ENCODE measurements around the gene BCL11A. TPM values are rescaled to one million over a fixed set of nuclear protein-coding genes. Genes with fewer than 3 reads are reported as not detected.

Gene BCL11A
- polyA plus RNA-seq, 1 experiment = 0.60 TPM

- Histone ChIP-seq H3K27me3 (ENCODE audit: control insufficient read depth, insufficient read depth, low read length) (no peaks in the 10 kb centered on the region), H3K4me3 (ENCODE audit: low read depth, low read length) (no peak overlapping the region), H3K36me3 (ENCODE audit: control insufficient read depth, insufficient read depth, low read length) (no peaks in the 10 kb centered on the region)
- no peak for DNase-seq (ENCODE audit: low read depth)
- no peak for TF ChIP-seq CTCF (IDR thresholded peaks at IDR 0.05; ENCODE audit: insufficient read depth, low read depth, low read length)
- POLR2A ChIA-PET = no interaction called here
- CTCF ChIA-PET = no interaction called here
Measured at GRCh38 chr2:60453301-60453700, 100.2 kb downstream of the BCL11A start.

- ChIA-PET CTCF (interaction anchor here (3.1 kb wide), 1 partner anchor 13 kb away, joined by 7 read pairs; no protein-coding TSS in a partner anchor), POLR2A (no interaction called here)
- DNase-seq (ENCODE audit: low read depth) = no peak
- Histone ChIP-seq H3K4me3 (ENCODE audit: low read depth, low read length) (no peak overlapping the region), H3K27me3 (ENCODE audit: control insufficient read depth, insufficient read depth, low read length) (no peaks in the 10 kb centered on the region), H3K36me3 (ENCODE audit: control insufficient read depth, insufficient read depth, low read length) (no peaks in the 10 kb centered on the region)
- TF ChIP-seq CTCF (IDR thresholded peaks at IDR 0.05; ENCODE audit: insufficient read depth, low read depth, low read length) = no peak
Measured at GRCh38 chr2:60450488-60450887, 103.0 kb downstream of the BCL11A start.

- no peak overlapping the region for H3K4me3 ChIP-seq (ENCODE audit: low read depth, low read length)
- H3K36me3 ChIP-seq (ENCODE audit: control insufficient read depth, insufficient read depth, low read length) = no peaks in the 10 kb centered on the region
- DNase-seq (ENCODE audit: low read depth) = no peak
- H3K27me3 ChIP-seq (ENCODE audit: control insufficient read depth, insufficient read depth, low read length) = no peaks in the 10 kb centered on the region
- ChIA-PET CTCF (interaction anchor here (0.5 to 1.1 kb wide), 2 partner anchors 9 to 13 kb away, joined by 3 to 4 read pairs; no protein-coding TSS in a partner anchor), POLR2A (no interaction called here)
- no peak for TF ChIP-seq CTCF (IDR thresholded peaks at IDR 0.05; ENCODE audit: insufficient read depth, low read depth, low read length)
Measured at GRCh38 chr2:60447943-60448342, 105.5 kb downstream of the BCL11A start.

- H3K4me3 ChIP-seq (ENCODE audit: low read depth, low read length) = no peak overlapping the region
- ChIA-PET POLR2A (no interaction called here), CTCF (interaction anchor here (0.7 kb wide), 1 partner anchor 12 kb away, joined by 3 read pairs; no protein-coding TSS in a partner anchor)
- H3K36me3 ChIP-seq (ENCODE audit: control insufficient read depth, insufficient read depth, low read length) = no peaks in the 10 kb centered on the region
- H3K27me3 ChIP-seq (ENCODE audit: control insufficient read depth, insufficient read depth, low read length) = no peaks in the 10 kb centered on the region
- no peak for TF ChIP-seq CTCF (IDR thresholded peaks at IDR 0.05; ENCODE audit: insufficient read depth, low read depth, low read length)
- no peak for DNase-seq (ENCODE audit: low read depth)
Measured at GRCh38 chr2:60446413-60447267, 106.8 kb downstream of the BCL11A start.

- TF ChIP-seq CTCF (IDR thresholded peaks at IDR 0.05; ENCODE audit: insufficient read depth, low read depth, low read length) = no peak
Measured at GRCh38 chr2:60445684-60446179, 107.7 kb downstream of the BCL11A start.

More at GRCh38 chr2:60445684-60446179, 107.7 kb downstream of the BCL11A start:
- no peaks in the 10 kb centered on the region for H3K27me3 ChIP-seq (ENCODE audit: control insufficient read depth, insufficient read depth, low read length)
- no peak overlapping the region for H3K4me3 ChIP-seq (ENCODE audit: low read depth, low read length)
- POLR2A ChIA-PET = no interaction called here
- no peaks in the 10 kb centered on the region for H3K36me3 ChIP-seq (ENCODE audit: control insufficient read depth, insufficient read depth, low read length)
- no peak for DNase-seq (ENCODE audit: low read depth)
- CTCF ChIA-PET = interaction anchor here (1.3 kb wide), 1 partner anchor 136 kb away, joined by 3 read pairs; no protein-coding TSS in a partner anchor
